Left lung (tissue), 10 donors: ENCODE results near the gene DOCK10. TPM values are rescaled to one million over a fixed set of nuclear protein-coding genes. Genes with fewer than 3 reads are reported as not detected.

Experiments used
- ATAC-seq: fragments of 200-7000 bp; cut with Tn5 transposase; one replicate; pipeline ENCODE4 v1.9.1; 2020; ENCODE audit warnings: moderate library complexity
- DNase-seq, 4 donors: peaks; one replicate each; pipeline ENCODE4 v3.0.0-alpha.2; 2013 to 2020
- H3K27ac ChIP-seq, 2 donors: fragments of 200-600 bp; sonication (generic) in 1 of 2; one replicate each; pipeline versions ENCODE4 v1.5.0 to v1.8.0; 2020 to 2021
- H3K27me3 ChIP-seq, 2 donors: fragments of 200-600 bp; sonication (generic) in 1 of 2; one replicate each; pipeline versions ENCODE4 v1.5.0 to v1.8.0; 2020 to 2021
- H3K36me3 ChIP-seq, 2 donors: fragments of 200-600 bp; sonication (generic) in 1 of 2; one replicate each; pipeline versions ENCODE4 v1.5.0 to v1.8.0; 2020 to 2021
- H3K4me1 ChIP-seq, 2 donors: fragments of 200-600 bp; one replicate each; pipeline ENCODE4 v1.8.0; 2021
- H3K4me3 ChIP-seq, 2 donors: fragments of 200-600 bp; sonication (generic) in 1 of 2; one replicate each; pipeline versions ENCODE4 v1.5.0 to v1.8.0; 2020 to 2021; ENCODE audit warnings: mild to moderate bottlenecking in 1 of 2
- H3K9me3 ChIP-seq, 2 donors: fragments of 200-600 bp; sonication (generic) in 1 of 2; one replicate each; pipeline versions ENCODE4 v1.5.0 to v1.8.0; 2020 to 2021
- intact Hi-C, 2 donors: fragments of 100-400 bp; cut with DNase I; formaldehyde crosslinking; loops; one replicate each; pipeline versions ENCODE4 v1.11.2 to v1.14.2; 2022
- polyA plus RNA-seq, 6 donors: library from polyadenylated mRNA; unstranded; fragments of 120-200 nt; gene quantifications; one replicate each; pipeline ENCODE4 v1.2.1, GENCODE V29; 2013; ENCODE audit not compliant: insufficient read length in 6 of 6
- total RNA-seq, 2 donors: library from RNA; stranded (reverse); fragmentation: NEBNext Ultra II Directional; extraction: Animal tissue kit (Norgen Biotek cat#: 25700); gene quantifications; one replicate each; pipeline ENCODE4 v1.2.1, GENCODE V29; 2021
- TF ChIP-seq, protein P1 (sequence below), 2 donors: fragments of 200-600 bp; sonication (generic) in 1 of 2; IDR thresholded peaks; one replicate each; pipeline versions ENCODE4 v1.5.0 to v1.8.0; 2021; ENCODE audit warnings: antibody characterized with exemption in 2 of 2
- donor health status: DM: no; HTN: yes; CAD: no.
- donor health status: DM: no; HTN: no; CAD: no.

The DOCK10 gene
- total and polyA plus RNA-seq, 8 donors = 17.8 to 55.9 (median 45.6) TPM

DNA sequence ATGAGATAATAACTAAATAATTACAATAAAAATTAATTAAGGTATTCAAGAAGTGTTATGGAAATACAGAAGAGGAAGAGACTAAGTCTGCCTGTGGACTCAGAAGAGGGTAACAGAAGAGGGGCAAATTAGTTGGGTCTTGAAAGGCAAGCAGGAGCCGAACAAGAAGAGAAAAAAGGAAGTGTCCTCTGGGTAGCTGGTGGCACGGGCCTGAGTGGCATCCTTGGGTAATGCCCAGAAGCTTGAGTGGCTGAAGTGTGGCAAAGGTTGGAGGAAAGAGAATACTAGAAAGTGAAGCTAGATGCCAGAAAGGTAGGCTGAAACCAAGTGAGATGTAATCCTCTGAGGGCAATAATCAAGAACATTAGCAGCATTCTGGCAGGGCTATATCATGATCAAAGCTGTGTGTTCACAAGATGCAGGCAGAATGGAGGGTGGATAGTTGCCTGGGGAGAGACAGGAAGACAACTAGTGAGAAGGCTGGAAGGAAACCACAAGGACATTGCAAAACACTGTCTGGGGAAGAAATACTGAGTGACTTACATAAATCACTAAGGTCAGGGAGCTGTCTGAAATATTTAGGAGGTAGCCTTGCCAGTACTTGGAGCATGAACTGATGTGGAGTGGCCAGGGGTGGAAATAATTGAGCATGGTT is 16.2 kb downstream of the DOCK10 start:
- DNase-seq (no peak), ATAC-seq (peak; percentile 77)
- no peaks in the 10 kb centered on the region for H3K36me3 ChIP-seq
- H3K4me3 ChIP-seq = no peak overlapping the region
- H3K27me3 ChIP-seq = no peaks in the 10 kb centered on the region
- no peaks in the 10 kb centered on the region for H3K9me3 ChIP-seq
- H3K27ac ChIP-seq = peak overlapping the region in 1 of 2 donors; percentile 79
- peaks cover 0 to 46% of the 10 kb centered on the region in 2 donors for H3K4me1 ChIP-seq
- TF ChIP-seq, protein P1, sequence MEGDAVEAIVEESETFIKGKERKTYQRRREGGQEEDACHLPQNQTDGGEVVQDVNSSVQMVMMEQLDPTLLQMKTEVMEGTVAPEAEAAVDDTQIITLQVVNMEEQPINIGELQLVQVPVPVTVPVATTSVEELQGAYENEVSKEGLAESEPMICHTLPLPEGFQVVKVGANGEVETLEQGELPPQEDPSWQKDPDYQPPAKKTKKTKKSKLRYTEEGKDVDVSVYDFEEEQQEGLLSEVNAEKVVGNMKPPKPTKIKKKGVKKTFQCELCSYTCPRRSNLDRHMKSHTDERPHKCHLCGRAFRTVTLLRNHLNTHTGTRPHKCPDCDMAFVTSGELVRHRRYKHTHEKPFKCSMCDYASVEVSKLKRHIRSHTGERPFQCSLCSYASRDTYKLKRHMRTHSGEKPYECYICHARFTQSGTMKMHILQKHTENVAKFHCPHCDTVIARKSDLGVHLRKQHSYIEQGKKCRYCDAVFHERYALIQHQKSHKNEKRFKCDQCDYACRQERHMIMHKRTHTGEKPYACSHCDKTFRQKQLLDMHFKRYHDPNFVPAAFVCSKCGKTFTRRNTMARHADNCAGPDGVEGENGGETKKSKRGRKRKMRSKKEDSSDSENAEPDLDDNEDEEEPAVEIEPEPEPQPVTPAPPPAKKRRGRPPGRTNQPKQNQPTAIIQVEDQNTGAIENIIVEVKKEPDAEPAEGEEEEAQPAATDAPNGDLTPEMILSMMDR (IDR thresholded peaks at IDR 0.05) = no peak
- intact Hi-C loops = no loop called here

DNA sequence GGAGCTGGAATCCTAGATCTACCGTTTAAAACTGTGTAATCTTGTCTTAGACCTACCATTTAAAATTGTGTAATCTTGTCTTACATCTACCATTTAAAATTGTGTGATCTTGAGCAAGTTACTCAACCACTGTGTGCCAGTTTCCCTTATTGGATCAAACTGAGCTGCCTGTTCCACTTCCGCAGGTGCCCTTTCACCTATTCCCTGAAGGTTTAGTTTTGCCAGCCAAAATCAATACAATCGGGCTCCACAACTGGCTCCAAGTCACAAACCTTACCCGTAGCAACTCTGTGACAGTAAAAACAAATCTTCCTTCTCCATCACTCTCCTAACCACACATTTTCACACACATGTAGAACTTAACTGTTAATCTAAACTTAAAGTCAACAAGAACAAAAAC is 20.1 kb downstream of the DOCK10 start:
- H3K9me3 ChIP-seq = no peaks in the 10 kb centered on the region
- TF ChIP-seq, protein P1 (IDR thresholded peaks at IDR 0.05) = no peak
- DNase-seq (no peak), ATAC-seq (no peak)
- H3K27me3 ChIP-seq = no peaks in the 10 kb centered on the region
- peaks cover 0 to 26% of the 10 kb centered on the region in 2 donors for H3K4me1 ChIP-seq
- no peaks in the 10 kb centered on the region for H3K36me3 ChIP-seq
- intact Hi-C loops = no loop called here
- H3K4me3 ChIP-seq = no peak overlapping the region
- no peak overlapping the region for H3K27ac ChIP-seq

DNA sequence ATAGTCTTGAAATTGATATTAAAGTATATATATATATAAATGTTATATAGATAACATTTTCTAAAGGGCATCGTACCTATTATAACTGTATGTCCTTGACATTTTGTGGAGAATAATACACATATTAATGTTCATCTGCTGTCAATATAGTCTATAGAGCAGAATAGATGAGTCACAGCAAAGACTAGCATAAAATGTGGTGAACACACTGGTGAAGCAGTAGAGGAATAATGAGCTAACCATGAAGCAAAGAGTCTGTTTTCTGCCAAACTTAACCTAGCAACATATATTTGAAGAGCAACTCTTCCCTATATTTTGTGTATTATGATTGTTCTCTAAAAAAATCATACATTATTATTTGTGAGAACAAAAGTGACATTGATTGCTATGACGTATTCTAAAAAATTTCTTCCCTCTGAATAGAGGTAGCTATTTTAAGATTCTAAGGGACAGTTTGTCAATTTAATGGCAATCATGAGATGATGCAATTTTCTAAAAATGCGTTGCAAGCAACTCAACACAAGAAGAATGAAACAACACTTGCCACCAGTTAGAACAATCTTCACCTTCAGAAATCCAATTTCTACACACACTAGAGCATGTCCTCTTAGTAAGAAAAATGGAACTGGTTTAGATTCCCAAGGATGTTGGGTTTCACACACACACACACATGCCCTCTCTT is 22.0 kb downstream of the DOCK10 start:
- TF ChIP-seq, protein P1 (IDR thresholded peaks at IDR 0.05) = no peak
- intact Hi-C loops = no loop called here
- Histone ChIP-seq H3K4me3 (no peak overlapping the region), H3K4me1 (peaks cover 0 to 8% of the 10 kb centered on the region in 2 donors), H3K27ac (no peak overlapping the region), H3K27me3 (no peaks in the 10 kb centered on the region), H3K36me3 (no peaks in the 10 kb centered on the region), H3K9me3 (no peaks in the 10 kb centered on the region)
- DNase-seq (no peak), ATAC-seq (no peak)

DNA sequence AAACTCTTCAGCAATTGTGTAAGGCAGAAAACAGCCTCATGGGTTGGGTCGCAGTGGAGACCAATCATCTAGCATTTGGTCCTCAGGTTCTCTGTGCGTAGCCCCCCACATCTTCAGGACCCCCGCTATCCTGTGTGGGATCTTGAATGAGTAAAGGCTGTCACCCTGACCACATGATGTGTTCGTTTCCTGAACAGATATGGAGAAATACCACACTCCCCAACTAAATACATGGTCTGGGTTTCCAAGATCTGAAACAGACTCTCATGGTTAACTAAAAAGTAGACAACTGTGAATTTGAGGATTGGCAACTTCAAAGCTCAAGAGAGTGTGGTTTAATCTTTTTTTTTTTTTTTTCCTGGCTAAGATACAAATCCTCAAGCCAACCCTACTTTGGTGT is 23.2 kb downstream of the DOCK10 start:
- no peak overlapping the region for H3K27ac ChIP-seq
- TF ChIP-seq, protein P1 (IDR thresholded peaks at IDR 0.05) = no peak
- no peaks in the 10 kb centered on the region for H3K27me3 ChIP-seq
- intact Hi-C loops = no loop called here
- DNase-seq = no peak
- H3K36me3 ChIP-seq = no peaks in the 10 kb centered on the region
- ATAC-seq = no peak
- no peaks in the 10 kb centered on the region for H3K4me1 ChIP-seq
- no peaks in the 10 kb centered on the region for H3K9me3 ChIP-seq
- H3K4me3 ChIP-seq = no peak overlapping the region

DNA sequence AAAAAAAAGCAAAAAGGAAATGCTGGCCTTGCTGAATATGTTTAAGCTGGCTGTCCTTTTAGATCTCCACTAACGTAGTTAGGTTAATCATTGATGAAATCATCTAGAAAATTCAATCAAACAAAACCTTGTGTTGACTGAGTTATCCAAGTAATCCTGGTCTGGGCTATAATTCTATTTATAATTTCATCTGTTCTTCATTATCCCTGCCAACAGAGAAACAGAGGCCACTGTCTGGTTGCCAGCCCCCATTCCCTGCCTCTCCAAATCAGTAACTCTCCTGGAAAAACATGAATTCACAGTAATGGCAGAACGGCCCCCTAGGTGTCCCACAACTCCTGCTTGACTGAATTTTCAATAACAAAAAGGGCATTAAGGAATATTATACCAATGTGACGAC is 24.6 kb downstream of the DOCK10 start:
- H3K4me1 ChIP-seq = peaks cover 3 to 4% of the 10 kb centered on the region in 2 donors

More for the DNA sequence above, 24.6 kb downstream of the DOCK10 start:
- Histone ChIP-seq H3K9me3 (no peaks in the 10 kb centered on the region), H3K4me3 (no peak overlapping the region), H3K27me3 (no peaks in the 10 kb centered on the region), H3K27ac (no peak overlapping the region), H3K36me3 (no peaks in the 10 kb centered on the region)
- ATAC-seq = no peak
- TF ChIP-seq, protein P1 (IDR thresholded peaks at IDR 0.05) = no peak
- no peak for DNase-seq
- intact Hi-C loops = no loop called here
